HepG2 (cell line): Measurements from ENCODE around the gene ACTR3. TPM values are rescaled to one million over a fixed set of nuclear protein-coding genes. Genes with fewer than 3 reads are reported as not detected.

ENCODE experiments used
- CHD2 ChIP-seq: IDR thresholded peaks from 2 replicates; pipeline ENCODE4 v1.6.1; 2011; ENCODE audit warnings: low read depth, low read length, improper control_type of control experiment
- GABPA ChIP-seq, 2 experiments: IDR thresholded peaks; 2 replicates each; pipeline ENCODE4 v1.6.1; 2011 to 2016; ENCODE audit warnings: low read depth in 2 of 2, low read length in 1 of 2, missing biosample characterization in 1 of 2, missing genetic modification characterization in 1 of 2
- HNF4A ChIP-seq: sonication (generic); formaldehyde crosslinking; IDR thresholded peaks from 2 replicates; pipeline ENCODE4 v1.4.0; 2020; ENCODE audit warnings: missing genetic modification reagents
- REXO4 ChIP-seq: sonication (generic); formaldehyde crosslinking; IDR thresholded peaks from 2 replicates; pipeline ENCODE4 v1.8.0; 2022; ENCODE audit warnings: missing genetic modification reagents, mild to moderate bottlenecking, borderline replicate concordance
- TAF1 ChIP-seq: sonication (generic); formaldehyde crosslinking; IDR thresholded peaks from 2 replicates; pipeline ENCODE4 v1.4.0; 2020; ENCODE audit warnings: missing genetic modification reagents
- TSC22D2 ChIP-seq: sonication (generic); formaldehyde crosslinking; IDR thresholded peaks from 2 replicates; pipeline ENCODE4 v1.5.1; 2020; ENCODE audit warnings: missing genetic modification reagents, mild to moderate bottlenecking, borderline replicate concordance
- ZNF317 ChIP-seq: sonication (generic); formaldehyde crosslinking; IDR thresholded peaks from 2 replicates; pipeline ENCODE4 v1.5.0; 2020; ENCODE audit warnings: mild to moderate bottlenecking, missing genetic modification reagents
- ZNF407 ChIP-seq: sonication (generic); formaldehyde crosslinking; IDR thresholded peaks from one replicate; pipeline ENCODE4 v1.5.1; 2020; ENCODE audit warnings: mild to moderate bottlenecking, missing genetic modification reagents; ENCODE audit errors: not compliant biosample characterization
- ZNF678 ChIP-seq: sonication (generic); formaldehyde crosslinking; IDR thresholded peaks from 2 replicates; pipeline ENCODE4 v1.4.0; 2020; ENCODE audit warnings: mild to moderate bottlenecking, missing genetic modification reagents
- ZNF687 ChIP-seq: sonication (generic); formaldehyde crosslinking; IDR thresholded peaks from 2 replicates; pipeline ENCODE4 v1.5.1; 2020; ENCODE audit warnings: mild to moderate bottlenecking, missing genetic modification reagents, moderate library complexity
- polyA plus RNA-seq, 8 experiments: library from polyadenylated mRNA; depleted of rRNA in 3 of 8; stranded (reverse) in 7 of 8; unstranded in 1 of 8; fragments of >200 nt; fragmentation: Illumina TruSeq in 4 of 8; extraction: Trizol in 4 of 8; gene quantifications; 2 replicates each; pipeline versions ENCODE4 v1.2.1 to v1.2.3, GENCODE V29; 2011 to 2016; ENCODE audit warnings: low read depth in 4 of 8, missing spikeins in 1 of 8, mixed read lengths in 1 of 8; ENCODE audit not compliant: insufficient read depth in 1 of 8
- total RNA-seq, 5 experiments: library from RNA; depleted of rRNA; stranded (reverse); fragments of >200 nt; fragmentation: Illumina TruSeq; extraction: Trizol; gene quantifications; 2 replicates each; pipeline ENCODE4 v1.2.3, GENCODE V29; 2016; ENCODE audit warnings: low read depth in 1 of 5
- TF ChIP-seq, protein P1 (sequence below): sonication (generic); formaldehyde crosslinking; conservative IDR thresholded peaks from 2 replicates; pipeline ENCODE4 v1.8.1; 2023; ENCODE audit warnings: missing genetic modification reagents
- TF ChIP-seq, protein P2 (sequence below): sonication (generic); formaldehyde crosslinking; IDR thresholded peaks from 2 replicates; pipeline ENCODE4 v1.8.1; 2023; ENCODE audit warnings: missing genetic modification reagents, inconsistent platforms, borderline replicate concordance

ACTR3 gene
- total and polyA plus RNA-seq, 2 of the 13 experiments (the other 11 are each of a cell fraction or from before 2014, with no cell fraction given) = 123 to 225 TPM

- TF ChIP-seq ZNF407 (no peak), HNF4A (no peak), CHD2 (no peak; the same call in 1 of the 2 replicates), ZNF317 (no peak), TSC22D2 (CRISPR knock-in tag) (no peak), ZNF687 (CRISPR knock-in tag) (peak; percentile 60), GABPA (IDR thresholded peaks at IDR 0.05; ENCODE audit: low read depth, low read length) (no peak), GABPA (CRISPR knock-in tag; IDR thresholded peaks at IDR 0.05; ENCODE audit: low read depth) (no peak), REXO4 (CRISPR knock-in tag) (no peak), TAF1 (CRISPR knock-in tag) (peak; percentile 20; the same call in 1 of the 2 replicates), ZNF678 (CRISPR knock-in tag) (no peak)
- TF ChIP-seq, protein P1, sequence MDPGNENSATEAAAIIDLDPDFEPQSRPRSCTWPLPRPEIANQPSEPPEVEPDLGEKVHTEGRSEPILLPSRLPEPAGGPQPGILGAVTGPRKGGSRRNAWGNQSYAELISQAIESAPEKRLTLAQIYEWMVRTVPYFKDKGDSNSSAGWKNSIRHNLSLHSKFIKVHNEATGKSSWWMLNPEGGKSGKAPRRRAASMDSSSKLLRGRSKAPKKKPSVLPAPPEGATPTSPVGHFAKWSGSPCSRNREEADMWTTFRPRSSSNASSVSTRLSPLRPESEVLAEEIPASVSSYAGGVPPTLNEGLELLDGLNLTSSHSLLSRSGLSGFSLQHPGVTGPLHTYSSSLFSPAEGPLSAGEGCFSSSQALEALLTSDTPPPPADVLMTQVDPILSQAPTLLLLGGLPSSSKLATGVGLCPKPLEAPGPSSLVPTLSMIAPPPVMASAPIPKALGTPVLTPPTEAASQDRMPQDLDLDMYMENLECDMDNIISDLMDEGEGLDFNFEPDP (CRISPR knock-in tag) = no peak
- TF ChIP-seq, protein P2, sequence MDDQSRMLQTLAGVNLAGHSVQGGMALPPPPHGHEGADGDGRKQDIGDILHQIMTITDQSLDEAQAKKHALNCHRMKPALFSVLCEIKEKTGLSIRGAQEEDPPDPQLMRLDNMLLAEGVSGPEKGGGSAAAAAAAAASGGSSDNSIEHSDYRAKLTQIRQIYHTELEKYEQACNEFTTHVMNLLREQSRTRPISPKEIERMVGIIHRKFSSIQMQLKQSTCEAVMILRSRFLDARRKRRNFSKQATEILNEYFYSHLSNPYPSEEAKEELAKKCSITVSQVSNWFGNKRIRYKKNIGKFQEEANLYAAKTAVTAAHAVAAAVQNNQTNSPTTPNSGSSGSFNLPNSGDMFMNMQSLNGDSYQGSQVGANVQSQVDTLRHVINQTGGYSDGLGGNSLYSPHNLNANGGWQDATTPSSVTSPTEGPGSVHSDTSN = no peak
These were observed 89.6 kb downstream of the ACTR3 start (continued) for GRCh38 chr2:113979191-113980128.
